RPMI8226 (cell line): Measurements from ENCODE around the gene C12orf75.
"Not testable (repeated sequence)": the region's sequence is repeated elsewhere in the genome, so short reads cannot be mapped to it uniquely, and the experiment has no call there.

Source experiments
- DNase-seq: peaks from one replicate; pipeline ENCODE4 v3.0.0-alpha.2; 2015

C12orf75 gene

DNA sequence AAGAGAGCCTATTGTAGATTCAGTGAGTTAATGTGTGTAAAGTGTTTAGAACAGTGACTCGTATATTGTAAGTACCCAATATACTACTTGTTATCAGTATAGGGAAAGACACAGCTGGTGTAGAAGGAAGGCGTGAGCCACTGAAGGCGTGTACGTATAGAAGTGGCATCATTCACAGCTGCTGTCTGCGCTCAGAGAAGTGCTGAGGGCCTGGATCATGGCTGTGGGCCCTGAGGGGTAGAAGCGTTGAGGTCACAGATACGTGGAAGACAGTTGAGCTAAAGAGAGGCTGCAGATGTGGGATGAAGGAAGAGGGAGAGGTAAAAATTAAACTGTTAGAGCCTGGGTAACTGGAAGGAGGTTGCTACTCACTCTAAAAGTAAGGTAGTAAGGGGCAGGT lies 5.9 kb downstream of the C12orf75 start:
- DNase-seq, result no peak

DNA sequence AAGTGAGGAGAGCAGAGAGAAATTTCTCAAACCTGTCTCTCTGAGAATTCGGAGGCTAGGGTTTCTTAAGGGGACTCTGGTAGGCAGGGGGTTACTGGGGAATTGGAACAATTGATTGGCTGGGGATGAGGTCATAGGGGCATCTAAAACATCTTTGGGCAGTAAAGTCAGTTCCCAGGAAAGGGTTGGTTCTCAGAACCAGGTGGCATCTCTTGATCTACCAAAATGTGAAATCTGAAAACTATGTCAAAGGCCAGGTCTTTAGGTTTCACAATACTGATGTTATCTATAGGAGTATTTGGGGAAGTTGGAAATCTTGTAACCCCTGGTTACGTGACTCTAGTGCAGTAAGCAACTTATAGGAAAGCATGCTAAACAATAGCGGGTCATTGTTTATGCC lies 6.9 kb downstream of the C12orf75 start:
- no peak for DNase-seq

DNA sequence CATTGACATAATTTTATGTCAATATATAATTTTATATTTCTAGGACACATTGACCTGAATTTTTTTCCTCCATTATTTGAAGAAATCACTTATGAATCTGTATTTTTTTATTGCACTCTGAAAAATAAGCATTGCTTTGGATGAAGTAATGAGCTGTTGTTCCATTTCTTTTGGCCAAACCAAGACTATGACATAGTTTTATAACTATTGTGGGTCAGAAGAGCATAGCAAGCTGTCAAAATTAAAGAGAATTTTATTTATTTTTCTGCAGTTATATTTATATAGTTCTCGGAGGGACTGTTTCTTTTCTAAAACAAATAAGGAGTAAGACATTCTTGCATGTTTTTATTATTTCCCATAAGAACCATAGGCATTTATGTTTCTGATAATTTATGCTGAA lies 8.5 kb downstream of the C12orf75 start:
- DNase-seq, result no peak

DNA sequence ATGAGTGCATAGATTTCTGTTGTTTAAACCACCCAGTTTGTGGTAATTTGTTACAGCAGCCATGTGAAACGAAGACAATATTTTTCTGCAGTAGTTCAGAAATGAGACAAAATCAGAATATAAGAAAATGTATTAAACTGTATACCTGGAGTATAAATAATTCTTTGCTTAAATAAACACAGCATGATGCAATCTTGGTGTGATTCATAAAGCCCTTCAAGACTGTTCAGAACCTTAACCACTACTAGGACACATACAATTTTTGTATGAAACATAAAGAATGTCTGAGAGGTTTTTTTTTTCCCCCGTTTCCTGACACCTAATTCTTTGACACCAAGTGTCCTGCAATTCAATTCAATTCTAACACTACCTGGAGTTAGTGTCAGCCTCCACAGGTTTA lies 10.5 kb downstream of the C12orf75 start:
- DNase-seq, result no peak

DNA sequence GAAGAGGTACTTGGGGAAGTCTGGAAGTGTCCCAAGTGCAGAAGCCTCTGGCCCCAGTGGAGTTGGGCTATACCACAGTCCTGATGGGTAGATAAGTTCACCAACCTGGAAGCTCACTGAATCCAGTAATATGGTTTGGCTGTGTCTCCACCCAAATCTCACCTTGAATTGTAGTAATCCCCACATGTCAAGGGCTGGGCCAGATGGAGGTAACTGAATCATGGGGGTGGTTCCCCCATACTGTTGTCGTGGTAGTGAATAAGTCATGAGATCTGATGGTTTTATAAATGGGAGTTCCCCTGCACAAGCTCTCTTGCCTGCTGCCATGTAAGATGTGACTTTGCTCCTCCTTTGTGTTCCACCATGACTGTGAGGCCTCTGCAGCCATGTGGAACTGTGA lies 11.1 kb downstream of the C12orf75 start:
- DNase-seq, result not testable (repeated sequence)

DNA sequence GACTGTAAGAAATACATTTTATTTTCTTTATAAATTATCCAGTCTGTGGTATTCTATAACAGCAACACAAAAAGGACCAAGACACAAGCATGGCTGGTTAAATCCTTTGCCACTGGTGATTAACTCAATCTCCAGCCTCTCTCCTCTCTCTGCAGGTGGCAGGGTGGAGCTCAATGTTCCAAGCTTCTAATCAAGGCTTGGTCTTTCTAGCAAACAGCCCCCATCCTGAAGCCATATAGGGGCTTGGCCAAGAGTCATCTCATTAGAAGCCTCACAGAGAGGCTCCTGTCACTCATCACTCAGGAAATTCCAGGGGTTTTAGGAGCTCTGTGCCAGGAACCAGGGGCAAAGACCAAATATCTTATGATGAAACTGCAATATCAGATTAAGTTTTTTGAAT lies 12.0 kb downstream of the C12orf75 start:
- DNase-seq, result no peak

DNA sequence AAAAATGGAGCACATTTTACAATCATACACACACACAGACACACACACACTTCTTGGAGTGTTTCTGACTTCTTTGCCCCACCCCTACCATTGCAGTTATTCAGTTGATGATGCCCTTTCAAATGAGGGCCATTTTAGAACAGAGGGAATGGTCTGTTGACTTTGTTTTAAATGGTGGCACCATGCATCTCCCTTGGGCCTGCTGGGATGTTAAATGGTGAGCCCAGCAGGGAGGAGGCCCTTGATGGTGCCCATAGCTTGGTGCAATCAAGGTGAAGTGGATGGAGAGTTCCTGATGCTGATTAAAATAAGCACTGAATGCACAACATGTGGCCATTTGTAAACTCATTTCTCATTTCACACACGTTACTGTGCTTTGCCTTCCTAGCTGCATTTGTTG lies 13.3 kb downstream of the C12orf75 start:
- DNase-seq, result no peak

DNA sequence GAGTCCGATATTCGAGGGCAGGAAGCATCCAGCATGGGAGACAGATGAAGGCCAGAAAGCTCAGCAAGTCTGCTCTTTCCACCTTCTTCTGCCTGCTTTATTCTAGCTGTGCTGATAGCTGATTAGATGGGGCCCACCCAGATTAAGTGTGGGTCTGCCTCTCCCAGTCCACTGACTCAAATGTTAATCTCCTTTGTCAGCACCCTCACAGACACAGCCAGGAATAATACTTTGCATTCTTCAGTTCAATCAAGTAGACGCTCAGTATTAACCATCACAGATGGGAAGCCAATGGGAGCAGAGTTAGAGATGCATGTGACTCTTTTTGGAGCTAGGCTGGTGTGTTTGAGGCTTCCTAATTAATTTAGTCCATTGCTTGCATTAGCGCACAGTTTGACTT lies 17.0 kb downstream of the C12orf75 start:
- DNase-seq, result no peak

DNA sequence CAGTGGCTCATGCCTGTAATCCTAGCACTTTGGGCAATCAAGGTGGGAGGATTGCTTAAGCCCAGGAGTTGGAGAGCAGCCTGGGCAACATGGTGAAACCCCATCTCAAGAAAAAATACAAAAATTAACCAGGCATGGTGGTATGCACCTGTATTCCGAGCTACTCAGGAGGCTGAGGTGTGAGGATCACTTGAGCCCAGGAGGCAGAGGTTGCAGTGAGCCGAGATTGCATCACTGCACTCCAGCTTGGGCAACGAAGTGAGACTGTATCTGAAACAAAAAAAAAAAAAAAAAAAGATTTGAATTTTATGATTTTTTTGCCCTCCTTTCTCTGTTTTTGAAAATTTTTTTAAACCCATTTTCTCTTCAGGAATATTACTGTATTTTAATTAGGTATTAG lies 17.7 kb downstream of the C12orf75 start:
- no peak for DNase-seq

DNA sequence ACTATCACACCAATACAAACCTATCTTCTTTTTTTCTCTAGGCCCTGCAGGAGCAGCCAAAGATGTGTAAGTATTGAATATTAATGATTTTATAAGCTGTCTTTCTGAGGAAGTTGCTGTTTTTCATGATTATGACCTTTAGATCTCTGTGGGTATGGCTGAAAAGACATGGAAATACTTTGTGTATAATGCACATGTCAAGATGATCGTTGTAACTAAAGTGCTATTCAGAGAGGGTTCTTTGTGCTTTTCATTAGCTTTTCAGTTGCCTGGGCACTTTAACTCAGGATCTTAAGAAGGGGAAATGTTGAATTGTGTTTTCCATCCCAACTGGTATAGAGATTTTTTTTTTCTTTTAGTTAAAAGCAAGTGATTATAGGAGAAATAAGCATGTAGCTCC lies 18.1 kb downstream of the C12orf75 start:
- DNase-seq, result no peak

DNA sequence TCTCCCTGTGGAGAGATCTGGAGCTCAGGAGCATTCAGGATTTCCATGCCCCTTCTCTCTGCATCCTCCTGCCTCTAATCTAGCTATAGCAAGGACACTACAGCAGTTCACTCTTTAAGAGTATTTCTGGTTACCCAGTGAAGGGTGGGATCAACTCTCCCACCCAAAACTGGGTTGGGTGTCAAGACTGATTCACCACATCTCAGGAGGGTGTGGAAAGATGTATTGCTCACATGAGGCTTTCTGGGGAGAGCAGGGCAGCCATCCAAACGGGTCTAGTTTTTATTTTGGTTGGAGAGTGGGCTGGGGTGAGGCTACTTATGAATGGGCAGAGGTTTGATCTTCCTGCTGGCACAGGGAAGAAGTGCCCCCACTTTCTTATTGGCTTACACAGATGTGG lies 18.6 kb downstream of the C12orf75 start:
- DNase-seq, result no peak

DNA sequence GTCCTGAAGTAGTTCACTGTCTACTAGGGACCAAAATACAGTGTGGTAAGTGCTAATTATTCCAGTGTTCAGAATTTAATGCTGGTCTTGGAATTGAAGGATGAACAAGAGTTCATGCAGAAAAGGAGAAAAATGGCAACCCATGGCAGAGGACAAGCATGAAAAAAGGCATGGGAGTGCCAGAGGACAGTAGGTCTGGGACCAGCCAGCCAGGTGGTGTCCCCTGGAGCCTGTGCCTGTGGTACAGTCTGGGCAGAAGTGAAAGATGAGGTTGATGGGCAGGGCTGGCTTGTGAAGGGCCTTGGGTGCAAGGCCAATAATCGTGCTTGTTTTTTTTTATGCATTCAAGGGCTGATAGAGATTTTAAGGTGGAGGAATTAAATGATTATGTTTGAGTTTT lies 21.0 kb downstream of the C12orf75 start:
- DNase-seq, result no peak

DNA sequence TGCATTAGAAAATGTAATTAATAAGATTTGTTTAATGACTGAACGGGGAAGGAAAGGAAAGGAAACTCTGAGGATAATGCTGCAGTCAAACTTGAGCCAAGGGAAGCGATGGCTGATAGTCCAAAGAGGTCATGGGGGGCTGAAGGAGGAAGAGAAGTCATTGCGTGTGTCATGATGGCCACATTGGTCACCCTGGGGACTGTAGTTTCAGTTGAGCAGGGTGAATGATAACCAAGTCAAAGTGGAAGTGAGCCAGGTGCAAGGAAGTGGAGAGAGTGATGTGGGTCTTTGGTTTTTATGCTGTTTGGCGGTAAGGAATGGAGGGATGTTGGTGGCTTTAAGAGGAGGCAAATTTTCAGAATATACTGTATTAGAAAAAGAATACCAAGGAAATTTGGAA lies 21.6 kb downstream of the C12orf75 start:
- no peak for DNase-seq

DNA sequence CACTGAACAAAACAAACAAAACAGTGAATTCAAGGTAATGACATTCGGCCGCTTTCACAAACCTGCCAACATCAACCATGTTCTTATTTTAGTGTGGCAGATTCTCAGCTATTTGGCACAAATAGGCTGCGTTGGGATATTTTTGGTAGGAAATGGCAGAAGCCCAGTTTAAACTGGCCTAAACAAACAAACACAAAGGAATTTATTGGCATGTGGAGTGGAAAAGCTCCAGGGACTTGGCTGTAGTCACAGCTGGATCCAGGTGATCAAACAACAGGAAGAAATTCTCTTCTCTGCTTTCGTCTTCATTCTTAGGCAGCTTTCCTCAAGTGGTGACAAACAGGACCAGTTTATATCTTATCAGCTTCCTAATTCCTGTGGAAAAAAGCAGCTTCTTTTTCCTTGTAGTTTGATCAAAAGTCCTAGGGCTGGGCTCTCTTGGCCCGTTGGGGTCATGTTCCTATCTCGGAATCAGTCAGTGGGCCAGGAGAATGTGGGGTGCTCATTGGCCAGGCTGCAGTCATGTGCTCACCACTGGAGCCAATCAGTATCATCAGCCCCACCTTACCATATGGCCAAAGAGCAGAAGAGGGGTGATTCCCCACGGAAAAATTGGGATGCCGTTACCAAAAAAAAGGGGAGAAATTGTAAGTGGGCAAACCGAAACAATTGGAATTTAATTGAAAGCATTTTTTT lies 22.6 kb downstream of the C12orf75 start:
- no peak for DNase-seq

DNA sequence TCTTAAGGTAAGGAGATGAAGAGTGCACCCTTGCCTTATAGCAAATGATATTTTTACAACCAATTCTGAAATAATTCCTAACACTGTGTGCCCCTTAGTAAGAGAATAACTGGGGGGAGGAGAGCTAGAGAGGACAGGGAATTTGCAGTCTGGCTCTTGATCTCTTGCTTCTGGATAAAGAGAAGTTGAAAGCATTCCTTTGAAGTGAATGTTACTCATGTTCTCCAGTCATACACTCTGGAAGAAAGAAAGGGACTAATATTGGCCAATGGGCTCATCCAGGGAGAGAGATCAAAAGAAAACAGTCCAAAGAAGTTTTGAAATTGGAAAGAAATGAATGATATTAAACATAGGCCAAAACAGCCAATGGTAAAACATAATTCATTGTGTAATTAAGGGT lies 25.3 kb downstream of the C12orf75 start:
- no peak for DNase-seq

DNA sequence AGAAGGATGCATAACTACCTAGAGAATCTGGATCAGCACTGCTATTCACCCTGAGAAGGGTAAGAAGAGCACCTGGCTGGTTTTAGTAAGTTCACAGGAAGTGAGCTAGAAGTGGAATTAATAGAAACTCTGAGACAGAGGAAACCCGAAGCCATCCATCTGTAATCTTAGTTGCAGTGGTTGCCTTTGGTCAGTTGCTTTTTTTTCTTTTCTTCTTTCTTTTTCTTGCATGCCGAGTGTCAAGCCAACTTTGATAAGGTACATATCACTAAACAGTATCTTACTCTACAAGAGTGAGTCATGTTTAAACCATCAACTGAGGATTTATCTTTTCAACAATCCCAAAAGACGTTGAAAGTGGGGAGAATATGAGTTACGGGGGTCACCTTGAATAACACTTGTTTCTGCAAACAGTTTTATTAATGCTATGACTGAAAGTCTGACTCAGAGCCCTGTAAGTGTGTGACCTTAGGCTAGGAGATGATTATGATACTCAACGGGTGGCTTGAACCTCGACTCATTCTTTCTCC lies 26.7 kb downstream of the C12orf75 start:
- no peak for DNase-seq

DNA sequence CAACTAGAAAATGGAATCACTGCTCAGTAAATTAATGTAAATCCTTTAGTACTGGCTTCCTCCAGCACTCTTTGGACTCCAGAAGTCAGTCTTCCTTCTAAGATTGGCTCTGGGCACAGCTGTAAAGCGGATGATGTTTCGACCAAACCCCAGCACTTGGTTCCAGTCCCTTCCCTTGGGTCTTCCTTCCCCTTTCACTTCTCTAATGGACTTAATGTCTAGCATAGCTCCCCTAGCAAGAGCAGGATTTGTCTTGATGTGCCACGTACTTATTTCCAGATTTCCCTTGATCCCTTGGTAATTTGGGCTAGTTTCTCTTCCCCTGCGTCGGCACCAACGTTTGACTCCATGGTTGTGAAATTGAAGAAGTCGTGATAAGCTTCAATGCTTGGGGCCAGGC lies 28.3 kb downstream of the C12orf75 start:
- DNase-seq, result no peak

DNA sequence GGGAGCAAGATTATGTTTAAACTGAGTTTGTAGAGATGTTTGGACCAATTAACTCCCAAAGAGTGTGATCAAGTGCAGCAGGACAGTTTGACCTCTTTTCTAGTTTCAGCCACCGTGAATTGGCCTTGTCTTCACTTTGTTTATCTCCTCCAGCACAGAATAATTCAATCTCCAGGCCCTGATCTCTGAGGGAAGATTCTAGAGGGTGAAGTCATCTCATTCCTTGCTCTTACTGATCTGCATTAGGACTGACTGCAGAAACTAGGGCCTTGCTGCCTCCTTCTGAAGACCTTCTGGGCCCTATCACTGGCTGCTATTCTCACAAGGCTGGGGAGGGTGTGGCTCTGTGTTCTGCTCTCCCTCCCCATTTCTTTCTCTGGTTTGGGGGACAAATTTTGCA lies 29.4 kb downstream of the C12orf75 start:
- no peak for DNase-seq

DNA sequence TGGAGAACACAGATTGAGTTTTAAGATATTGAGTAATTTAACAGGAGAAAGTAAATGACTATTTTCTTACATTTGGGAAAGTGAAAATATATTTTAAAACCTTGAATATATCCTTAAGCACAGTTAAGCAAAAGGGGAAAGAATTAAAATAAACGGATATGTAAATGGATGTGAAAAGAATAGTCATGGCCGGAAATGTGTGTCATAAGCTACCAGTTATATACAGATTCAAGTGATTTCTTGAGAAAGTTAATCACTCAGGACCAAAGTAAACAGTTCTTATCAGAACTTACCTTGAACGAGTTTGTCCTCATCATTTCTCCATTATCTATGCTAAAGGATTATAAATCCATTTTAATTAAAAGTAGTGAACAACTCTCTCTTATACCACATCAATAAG lies 33.4 kb downstream of the C12orf75 start:
- no peak for DNase-seq

DNA sequence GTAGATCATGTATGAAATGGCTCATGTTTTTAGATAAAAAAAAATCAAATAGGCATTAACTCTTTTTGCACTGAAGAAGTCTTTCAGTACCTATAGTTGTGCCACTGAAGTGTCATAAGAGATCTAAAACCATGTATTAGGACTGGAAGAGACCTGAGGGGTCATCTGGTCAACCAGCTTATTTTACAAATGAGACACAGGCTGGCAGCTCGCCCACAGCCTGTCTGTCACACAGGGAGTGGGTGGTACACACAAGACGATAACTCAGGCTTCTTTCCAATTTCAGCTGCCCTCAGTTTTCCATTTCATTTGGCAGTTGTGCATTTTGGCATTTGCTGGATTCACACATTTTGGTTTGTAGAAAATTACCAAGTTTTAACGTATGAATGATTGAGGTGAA lies 34.7 kb downstream of the C12orf75 start:
- no peak for DNase-seq

DNA sequence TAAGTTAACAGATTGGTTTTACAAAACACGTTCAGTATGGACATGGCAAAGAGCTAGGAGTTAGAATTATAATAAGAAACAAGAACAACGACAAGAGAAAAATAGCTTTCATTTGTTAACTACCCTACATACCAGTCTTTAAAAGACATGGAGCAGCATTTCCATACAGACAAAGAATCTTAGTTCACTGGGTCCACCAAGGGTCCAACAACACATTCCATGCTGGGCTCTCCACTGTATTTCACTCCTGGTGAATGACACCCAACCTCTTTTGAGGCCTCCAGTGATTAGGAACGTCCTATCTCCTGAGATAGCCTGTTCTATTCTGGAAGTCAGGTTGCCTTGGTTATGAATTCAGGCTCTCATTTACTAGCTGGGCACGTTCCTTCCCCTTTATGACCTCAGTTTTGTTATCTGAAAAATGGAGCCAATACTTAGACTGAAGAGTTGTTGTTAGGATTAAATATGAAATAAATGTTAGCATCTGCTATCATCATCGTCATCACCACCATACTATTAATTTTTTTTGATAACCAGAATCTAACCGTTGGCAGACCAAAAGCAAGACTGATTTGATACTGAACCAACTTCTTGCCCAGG lies 37.7 kb downstream of the C12orf75 start:
- no peak for DNase-seq

DNA sequence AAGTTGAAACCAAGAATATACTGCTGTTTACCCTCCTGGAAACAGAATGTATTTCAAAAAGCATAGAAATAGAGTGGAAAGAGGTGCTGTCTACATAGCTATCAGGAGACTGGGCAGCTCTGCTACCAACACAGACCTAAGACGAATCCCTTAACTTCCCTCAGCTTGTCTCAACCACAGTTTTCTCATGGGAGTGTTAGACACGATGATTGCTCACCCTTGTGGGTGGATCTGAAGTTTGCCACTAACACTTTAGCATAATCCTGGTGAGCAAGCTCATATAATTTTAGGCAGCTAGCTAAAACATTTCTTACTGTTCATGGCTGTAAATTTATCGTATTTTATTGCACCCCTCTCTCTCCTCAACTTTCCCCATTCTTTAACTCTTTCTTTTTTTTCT lies 38.5 kb downstream of the C12orf75 start:
- DNase-seq, result no peak

DNA sequence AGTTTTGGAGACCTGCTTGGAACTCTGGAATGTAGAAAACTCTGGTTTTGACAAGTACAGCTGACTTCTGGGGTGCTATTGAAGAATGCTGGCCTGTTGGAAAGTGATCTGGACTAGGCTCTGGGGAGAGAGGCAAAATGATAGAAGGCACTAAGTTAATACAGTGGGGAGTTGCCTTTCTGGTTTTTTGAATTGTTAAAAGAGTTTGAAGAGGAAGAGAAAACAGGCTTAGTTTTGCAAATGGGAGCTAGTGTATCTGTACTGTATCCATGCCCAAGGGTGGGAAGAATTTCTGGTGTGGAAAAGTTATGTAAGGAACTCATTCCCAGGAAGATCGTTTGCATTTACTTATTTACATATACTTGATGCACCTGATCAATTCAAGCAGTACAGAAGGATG lies 43.8 kb downstream of the C12orf75 start:
- DNase-seq, result no peak

DNA sequence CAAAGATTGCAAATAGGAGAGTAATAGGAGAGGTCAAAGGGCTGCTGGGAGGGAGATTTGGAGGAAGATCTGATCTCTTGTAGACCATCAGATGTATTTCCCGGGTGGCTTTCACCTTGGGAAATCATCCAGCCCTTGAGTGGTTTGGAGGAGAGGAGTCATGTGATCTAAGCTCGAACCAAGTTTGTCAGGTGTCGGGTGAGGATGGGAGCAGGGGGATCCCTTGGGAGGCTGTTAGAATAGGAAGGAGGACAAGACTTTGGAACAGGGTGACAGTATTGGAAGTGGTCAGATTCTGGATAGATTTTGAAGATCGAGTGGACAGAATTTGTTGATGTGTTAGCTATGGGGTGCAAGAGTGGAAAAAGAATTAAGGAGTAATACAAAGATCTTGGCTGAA lies 46.6 kb downstream of the C12orf75 start:
- DNase-seq, result no peak

DNA sequence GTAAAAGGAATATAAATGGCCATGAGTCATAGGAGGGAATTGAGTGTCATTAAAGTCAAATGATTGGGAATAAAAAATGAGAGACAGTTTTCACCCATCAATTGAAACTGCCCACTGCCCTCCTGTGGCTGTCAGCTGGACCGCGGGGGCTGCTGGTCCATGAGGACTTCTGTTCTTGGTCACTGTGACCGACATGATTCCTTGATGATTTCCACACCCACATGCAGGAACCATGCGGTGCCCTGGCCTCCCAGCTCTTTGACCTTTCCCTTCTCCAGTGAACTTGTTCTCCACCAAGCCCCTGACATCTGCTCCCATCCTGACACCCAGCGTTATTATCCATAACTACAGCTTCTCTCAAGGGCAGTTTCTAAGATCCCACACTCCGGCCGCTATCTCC lies 48.4 kb downstream of the C12orf75 start:
- no peak for DNase-seq
